ENCODE results near the gene DSN1.
"Not testable (repeated sequence)": the region's sequence is repeated elsewhere in the genome, so short reads cannot be mapped to it uniquely, and the experiment has no call there.

The DSN1 gene, protein sequence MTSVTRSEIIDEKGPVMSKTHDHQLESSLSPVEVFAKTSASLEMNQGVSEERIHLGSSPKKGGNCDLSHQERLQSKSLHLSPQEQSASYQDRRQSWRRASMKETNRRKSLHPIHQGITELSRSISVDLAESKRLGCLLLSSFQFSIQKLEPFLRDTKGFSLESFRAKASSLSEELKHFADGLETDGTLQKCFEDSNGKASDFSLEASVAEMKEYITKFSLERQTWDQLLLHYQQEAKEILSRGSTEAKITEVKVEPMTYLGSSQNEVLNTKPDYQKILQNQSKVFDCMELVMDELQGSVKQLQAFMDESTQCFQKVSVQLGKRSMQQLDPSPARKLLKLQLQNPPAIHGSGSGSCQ

GRCh38 chr20:36773597-36774390 lies at the start of gene DSN1:
Gene DSN1, minus strand, starts transcription at chr20:36773763. Its CDS starts 2,305 bp downstream, at chr20:36771458.
- peak; percentile 47 for FAIRE-seq

- no peak for FAIRE-seq
Measured at GRCh38 chr20:36823121-36823520, 49.6 kb upstream of the DSN1 start.

GRCh38 chr20:36821964-36822437 lies 48.4 kb upstream of the DSN1 start:
- FAIRE-seq = no peak

GRCh38 chr20:36820928-36821327 lies 47.4 kb upstream of the DSN1 start:
- FAIRE-seq = no peak

DNA sequence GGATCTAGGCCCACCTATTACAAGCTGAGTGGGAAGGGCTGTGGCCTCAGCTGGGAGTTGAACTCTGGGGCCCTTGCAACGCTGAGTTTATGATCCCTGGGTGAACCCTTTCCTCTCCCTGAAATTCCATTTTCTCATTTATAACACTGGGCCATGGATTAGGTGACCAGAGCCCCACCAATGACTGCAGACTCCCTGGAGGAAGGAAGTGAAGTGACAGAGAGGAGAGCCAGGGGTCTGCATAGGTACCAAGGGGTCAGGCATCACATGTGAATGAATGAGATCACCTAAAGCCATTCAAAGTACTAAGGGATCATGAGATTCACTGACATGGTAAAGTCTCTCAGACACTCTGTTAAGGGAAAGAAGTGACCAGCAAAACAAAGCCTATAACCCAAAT lies 46.5 kb upstream of the DSN1 start:
- no peak for FAIRE-seq

DNA sequence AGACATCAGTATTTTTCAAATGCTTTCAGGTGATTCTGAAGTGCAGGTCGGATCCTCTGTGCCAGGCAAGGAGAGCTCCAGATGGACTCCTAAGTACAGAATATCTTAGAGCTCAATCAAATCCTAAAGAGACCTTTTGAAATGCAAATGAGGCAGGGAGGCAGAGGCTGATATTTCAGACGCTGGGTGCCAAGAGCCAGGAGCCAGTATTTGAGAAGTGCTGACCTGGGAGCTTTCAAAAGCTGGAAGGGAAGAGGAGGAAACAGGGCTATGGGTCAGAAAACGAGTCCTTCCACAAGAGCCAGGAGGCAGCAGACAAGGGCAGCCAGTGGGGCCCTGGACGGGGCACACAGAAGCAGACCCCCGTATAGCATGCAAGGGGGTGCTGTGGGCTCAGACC lies 46.1 kb upstream of the DSN1 start:
- no peak for FAIRE-seq

DNA sequence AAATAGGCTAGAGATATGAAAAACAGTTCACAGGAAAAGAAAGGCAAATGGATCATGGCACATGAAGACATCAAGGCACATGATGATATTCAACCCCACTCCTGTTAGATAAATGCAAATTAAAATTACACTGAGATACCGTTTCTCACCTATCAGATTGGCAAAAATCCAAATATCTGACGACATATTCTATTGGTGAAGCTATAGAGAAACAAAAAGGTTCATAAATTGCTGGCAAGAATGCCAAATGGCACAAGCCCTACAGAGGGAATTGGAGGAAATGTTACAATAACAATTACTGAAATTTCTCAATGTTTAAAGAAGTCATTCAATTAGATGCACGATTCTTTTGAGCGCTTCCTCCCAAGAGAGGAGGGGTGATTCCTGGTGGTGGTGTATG lies 45.3 kb upstream of the DSN1 start:
- FAIRE-seq = no peak

DNA sequence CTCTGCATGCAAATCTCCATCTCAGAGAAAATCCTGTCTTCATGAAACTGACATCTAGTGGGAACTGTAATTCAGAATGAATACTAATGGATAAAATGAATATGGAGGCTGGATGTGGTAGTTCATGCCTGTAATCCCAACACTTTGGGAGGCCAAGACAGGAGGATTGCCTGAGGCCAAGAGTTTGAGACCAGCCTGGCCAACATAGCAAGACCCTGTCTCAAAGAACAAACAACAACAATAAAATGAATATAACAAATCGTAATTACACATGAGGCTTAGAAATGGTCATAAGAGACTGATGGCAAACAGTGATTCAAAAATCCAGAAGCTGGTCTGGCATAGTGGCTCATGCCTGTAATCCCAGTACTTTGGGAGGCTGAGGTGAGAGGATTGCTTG lies 44.6 kb upstream of the DSN1 start:
- FAIRE-seq = no peak

GRCh38 chr20:36817496-36817895 lies 43.9 kb upstream of the DSN1 start:
- FAIRE-seq = no peak

GRCh38 chr20:36815454-36816091 lies 42.0 kb upstream of the DSN1 start:
- no peak for FAIRE-seq

GRCh38 chr20:36812594-36813463 lies 39.3 kb upstream of the DSN1 start:
- no peak for FAIRE-seq

- FAIRE-seq = no peak
Measured at GRCh38 chr20:36808317-36809257, 35.0 kb upstream of the DSN1 start.

DNA sequence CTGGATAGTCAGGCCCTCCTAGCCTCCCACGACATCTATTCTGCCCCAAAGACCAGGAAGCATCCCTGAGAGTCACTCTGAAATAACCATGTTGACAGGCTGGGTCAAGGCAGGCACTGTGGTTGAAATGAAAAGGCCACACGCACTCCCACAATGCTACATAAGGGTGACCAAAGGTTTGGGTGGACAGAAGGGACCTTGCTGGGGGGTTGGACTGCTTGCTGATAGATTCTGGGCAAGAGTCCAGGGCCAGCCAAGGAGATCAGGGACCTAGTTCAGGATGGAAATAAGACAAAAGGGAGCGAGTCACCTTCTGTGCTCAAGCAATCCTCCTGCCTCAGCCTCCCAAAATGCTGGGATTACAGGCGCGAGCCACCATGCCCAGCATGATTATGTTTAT lies 32.5 kb upstream of the DSN1 start:
- FAIRE-seq = no peak

GRCh38 chr20:36805396-36805795 lies 31.8 kb upstream of the DSN1 start:
- no peak for FAIRE-seq

DNA sequence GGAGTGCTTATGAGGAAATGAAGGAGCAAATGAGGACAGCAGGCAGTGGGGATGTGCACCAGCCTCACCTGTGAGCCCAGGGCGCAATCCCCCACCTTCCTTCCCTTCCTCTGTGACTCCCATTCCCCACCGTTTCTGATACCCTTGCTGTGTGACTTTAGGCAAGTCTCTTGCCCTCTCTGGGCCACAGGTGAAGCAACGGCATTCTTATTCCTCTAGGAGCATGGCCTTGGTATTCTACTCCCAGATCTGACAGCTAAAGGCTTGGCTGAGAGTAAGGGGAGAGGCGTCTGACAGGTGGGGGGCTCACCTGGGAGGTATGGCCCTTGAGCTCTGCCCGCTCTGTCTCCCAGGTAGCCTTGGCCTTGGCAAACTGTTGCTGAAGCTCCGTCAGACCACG lies 30.9 kb upstream of the DSN1 start:
- FAIRE-seq = no peak

DNA sequence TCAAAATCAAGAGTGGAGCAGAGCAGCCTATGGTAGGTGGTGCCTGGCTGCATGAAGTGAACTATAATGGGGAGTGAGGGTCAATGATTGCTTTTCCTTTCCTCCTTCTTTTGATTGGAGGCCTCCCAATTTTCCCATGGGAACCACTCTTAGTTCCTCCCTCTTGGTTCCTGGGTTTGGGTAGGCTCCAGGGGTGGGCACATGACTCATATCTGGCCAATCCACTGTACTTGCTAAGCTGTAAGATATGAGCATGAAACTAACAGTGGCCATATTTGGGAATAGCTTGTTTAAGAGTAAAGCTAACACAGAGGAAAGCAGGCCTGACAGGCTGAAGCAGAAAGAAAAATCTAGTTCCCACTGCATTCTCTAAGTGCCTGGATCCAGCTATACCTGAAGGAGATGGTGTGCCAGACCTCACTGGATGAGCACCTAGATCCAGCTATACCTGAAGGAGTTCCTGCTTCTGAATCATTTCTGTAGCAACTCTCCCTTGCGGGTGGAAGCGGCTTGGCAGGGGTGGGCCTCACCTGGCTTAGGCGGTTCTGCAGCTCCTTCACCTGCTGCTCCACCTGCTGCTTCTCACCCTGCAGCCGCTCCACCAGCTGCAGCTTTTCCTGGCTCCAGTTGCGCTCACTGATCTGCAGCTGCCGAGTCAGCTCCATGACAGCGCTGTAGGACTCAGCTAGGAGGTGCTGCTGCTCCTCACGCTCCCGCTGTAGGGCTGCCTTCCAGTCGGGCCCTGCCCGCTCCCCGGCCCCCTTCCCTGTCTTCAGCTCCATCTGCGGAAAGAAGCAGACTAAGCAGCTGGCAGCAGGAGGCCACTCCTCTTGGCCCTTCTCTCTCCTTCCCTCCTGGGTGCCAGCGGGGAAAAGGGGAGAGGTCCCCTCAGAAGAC lies 29.0 kb upstream of the DSN1 start:
- no peak for FAIRE-seq

GRCh38 chr20:36800410-36800809 lies 26.8 kb upstream of the DSN1 start:
- no peak for FAIRE-seq

DNA sequence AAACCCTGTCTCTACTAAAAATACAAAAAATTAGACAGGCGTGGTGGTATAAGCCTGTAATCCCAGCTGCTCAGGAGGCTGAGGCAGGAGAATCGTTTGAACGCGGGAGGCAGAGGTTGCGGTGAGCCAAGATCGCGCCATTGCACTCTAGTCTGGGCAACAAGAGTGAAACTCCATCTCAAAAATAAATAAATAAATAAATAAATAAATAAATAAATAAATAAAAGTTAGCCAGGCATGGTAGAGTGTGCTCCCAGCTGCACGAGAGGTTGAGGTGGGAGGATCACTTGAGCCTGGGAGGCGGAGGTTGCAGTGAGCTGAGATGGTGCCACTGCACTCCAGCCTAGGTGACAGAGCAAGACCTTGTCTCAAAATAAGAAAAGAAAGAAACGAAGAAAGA lies 25.8 kb upstream of the DSN1 start:
- FAIRE-seq = not testable (repeated sequence)

DNA sequence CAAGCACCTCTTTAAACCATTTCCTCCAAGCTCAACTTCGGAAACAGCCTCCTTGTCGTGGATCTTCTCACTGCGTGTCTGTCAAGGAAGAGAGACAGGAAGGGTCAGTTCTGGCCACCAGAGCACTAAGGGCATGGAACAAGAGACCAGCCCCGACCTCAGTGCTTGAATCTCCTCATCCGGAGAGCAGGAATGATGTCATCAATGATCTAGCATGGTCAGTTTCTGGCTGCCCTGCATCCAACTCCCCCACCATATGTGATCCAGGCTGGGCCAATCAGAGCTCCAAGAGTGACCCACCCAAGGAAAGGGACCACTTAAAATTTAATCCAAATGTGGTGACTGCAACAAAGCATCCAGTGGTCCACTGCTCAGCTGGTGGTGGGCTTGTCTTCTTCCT lies 23.3 kb upstream of the DSN1 start:
- FAIRE-seq = no peak

DNA sequence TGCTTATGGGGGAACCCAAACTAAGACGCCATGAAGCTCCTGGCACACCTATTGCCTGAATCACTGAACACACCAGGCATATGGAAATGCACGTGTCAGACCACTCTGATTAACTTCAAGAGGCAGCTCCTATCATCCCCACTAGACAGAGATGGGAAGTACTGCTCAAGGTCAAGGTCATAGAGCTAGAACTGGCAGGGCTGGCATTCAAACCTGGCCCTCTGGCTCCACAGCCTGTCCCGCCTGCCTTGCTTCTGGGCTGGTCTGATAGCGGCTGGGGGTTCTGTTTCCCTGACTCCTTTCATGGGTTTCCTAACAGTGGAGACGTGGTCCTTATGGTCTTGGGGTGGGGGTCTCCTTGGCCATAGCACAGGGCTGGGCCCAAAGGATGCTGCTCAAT lies 22.6 kb upstream of the DSN1 start:
- no peak for FAIRE-seq
